Ovary (tissue), 9 donors: ENCODE measurements around the gene NAA11. TPM values are rescaled to one million over a fixed set of nuclear protein-coding genes. Genes with fewer than 3 reads are reported as not detected.

Experiments
- DNase-seq, 5 donors: peaks; one replicate each; pipeline ENCODE4 v3.0.0-alpha.2; 2019 to 2020
- H3K27ac ChIP-seq, 2 donors: fragments of 200-600 bp; one replicate each; pipeline versions ENCODE4 v1.5.1 to v1.8.0; 2019 to 2022
- H3K27me3 ChIP-seq: fragments of 200-600 bp; one replicate; pipeline ENCODE4 v1.8.0; 2022
- H3K36me3 ChIP-seq: fragments of 200-600 bp; sonication (generic); one replicate; pipeline ENCODE4 v1.5.1; 2019
- H3K4me1 ChIP-seq: one replicate; pipeline ENCODE4 v1.8.1; 2013; ENCODE audit warnings: mild to moderate bottlenecking, moderate library complexity; ENCODE audit not compliant: insufficient read depth
- H3K4me3 ChIP-seq: fragments of 200-600 bp; sonication (generic); one replicate; pipeline ENCODE4 v1.5.1; 2017
- H3K9me3 ChIP-seq, 2 donors: fragments of 200-600 bp in 1 of 2; sonication (generic) in 1 of 2; one replicate each; pipeline versions ENCODE4 v1.5.1 to v1.8.1; 2013 to 2019; ENCODE audit warnings: mild to moderate bottlenecking in 1 of 2, moderate library complexity in 1 of 2
- CTCF ChIP-seq, 3 donors: fragments of 450-650 bp in 2 of 3; fragments of 200-600 bp in 1 of 3; IDR thresholded peaks; one replicate each; pipeline versions ENCODE4 v1.5.1 to v1.8.0; 2016 to 2022; ENCODE audit warnings: antibody characterized with exemption in 3 of 3, mild to moderate bottlenecking in 1 of 3
- EP300 ChIP-seq: sonication (generic); formaldehyde crosslinking; IDR thresholded peaks from one replicate; pipeline ENCODE4 v1.6.1; 2017; ENCODE audit warnings: antibody characterized with exemption
- POLR2A ChIP-seq: fragments of 450-650 bp; IDR thresholded peaks from one replicate; pipeline ENCODE4 v1.6.1; 2017; ENCODE audit warnings: antibody characterized with exemption, mild to moderate bottlenecking, moderate library complexity
- WGBS, 3 donors: extraction: QIAGEN DNeasy Blood & Tissue Kit in 1 of 3; methylation state at CpG; one replicate each; pipeline versions ENCODE4 v1.1.5 to v1.1.7; 2013 to 2017; 5-methylcytosine and 5-hydroxymethylcytosine counted together
- intact Hi-C, 4 donors: fragments of 100-400 bp; cut with DNase I; formaldehyde crosslinking; loops; one replicate each; pipeline versions ENCODE4 v1.11.0 to v1.15.1; 2022 to 2023
- polyA plus RNA-seq, 2 donors: library from polyadenylated mRNA; stranded (reverse); fragments of 200-250 nt in 1 of 2; fragments of 350-450 nt in 1 of 2; fragmentation: Illumina TruSeq in 1 of 2; extraction: RNeasy Lipid Tissue Mini Kit (QIAGEN cat#74804) in 1 of 2; gene quantifications; one replicate each; pipeline ENCODE4 v1.2.3, GENCODE V29; 2013 to 2014
- total RNA-seq, 7 donors: library from RNA; depleted of rRNA in 2 of 7; stranded (reverse); fragments of >200 nt in 2 of 7; fragmentation: NEBNext Ultra II Directional in 3 of 7; extraction: Animal tissue kit (Norgen Biotek cat#: 25700) in 3 of 7; gene quantifications; one replicate each; pipeline versions ENCODE4 v1.1.0 to v1.2.4, GENCODE V29; 2016 to 2023
- donor health status: DM: no; HTN: no; CAD: no; lungs with moderate emphysema.
- donor health status: DM: no; HTN: no; CAD: no.
- donor health status: Bipolar disorder and iron deficiency.
- donor health status: DM: yes; HTN: yes; CAD: no.
- donor health status: DM: no; HTN: no; CAD: no.
- donor health status: DM: yes; HTN: yes; CAD: no.

Gene NAA11
- total and polyA plus RNA-seq, 9 donors: not detected

GRCh38 chr4:79297479-79297878 lies 28.4 kb downstream of the NAA11 start:
- H3K4me3 ChIP-seq: no peak overlapping the region
- intact Hi-C loops: no loop called here
- no peak for TF ChIP-seq EP300
- TF ChIP-seq CTCF (IDR thresholded peaks at IDR 0.05): no peak
- H3K27ac ChIP-seq: no peak overlapping the region
- DNase-seq: no peak
- H3K36me3 ChIP-seq: no peaks in the 10 kb centered on the region
- no peaks in the 10 kb centered on the region for H3K27me3 ChIP-seq
- no peaks in the 10 kb centered on the region for H3K4me1 ChIP-seq
- H3K9me3 ChIP-seq: no peaks in the 10 kb centered on the region
- 83 to 100% (median 87%) methylated on average over 4 of the region's 4 CpGs for WGBS, 3 donors

- Histone ChIP-seq H3K4me1 (no peaks in the 10 kb centered on the region), H3K4me3 (no peak overlapping the region), H3K27me3 (no peaks in the 10 kb centered on the region), H3K9me3 (no peaks in the 10 kb centered on the region), H3K27ac (no peak overlapping the region), H3K36me3 (no peaks in the 10 kb centered on the region)
- 87 to 94% (median 93%) methylated on average over 9 to 11 of the region's 11 CpGs for WGBS, 3 donors
- DNase-seq: no peak
- TF ChIP-seq CTCF (IDR thresholded peaks at IDR 0.05): no peak
- TF ChIP-seq EP300: no peak
- TF ChIP-seq POLR2A: no peak
- intact Hi-C loops: no loop called here
Measured at GRCh38 chr4:79296768-79297428, 29.0 kb downstream of the NAA11 start.

GRCh38 chr4:79295086-79295485 lies 30.8 kb downstream of the NAA11 start:
- no peak for DNase-seq
- H3K4me3 ChIP-seq: no peak overlapping the region
- H3K4me1 ChIP-seq: no peaks in the 10 kb centered on the region
- TF ChIP-seq EP300 (no peak), CTCF (IDR thresholded peaks at IDR 0.05) (no peak), POLR2A (no peak)
- no peaks in the 10 kb centered on the region for H3K9me3 ChIP-seq
- no peaks in the 10 kb centered on the region for H3K36me3 ChIP-seq
- no peak overlapping the region for H3K27ac ChIP-seq
- H3K27me3 ChIP-seq: no peaks in the 10 kb centered on the region
- intact Hi-C loops: no loop called here

DNA sequence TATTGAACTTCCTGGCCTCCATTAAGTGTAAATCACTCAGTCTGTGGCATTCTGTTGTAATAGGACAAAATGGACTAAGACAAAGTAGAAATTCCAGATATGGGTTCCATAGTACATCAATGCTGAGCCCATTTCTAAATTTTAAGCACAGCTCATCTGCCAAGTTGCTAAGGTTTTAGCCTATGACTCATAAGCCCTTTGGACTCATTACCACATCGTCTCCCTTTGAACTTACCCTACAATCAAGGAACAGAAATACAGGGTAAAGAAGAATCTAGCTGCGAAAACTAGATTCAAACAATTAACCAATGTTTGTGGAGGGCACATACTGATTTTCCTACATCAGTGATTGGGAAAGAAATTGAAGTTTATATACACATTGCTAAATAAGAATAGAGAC lies 31.8 kb downstream of the NAA11 start:
- no peaks in the 10 kb centered on the region for H3K4me1 ChIP-seq
- WGBS, 3 donors: 64 to 68% (median 66%) methylated on average over 2 of the region's 2 CpGs
- intact Hi-C loops: no loop called here
- no peak for DNase-seq
- H3K9me3 ChIP-seq: no peaks in the 10 kb centered on the region
- H3K36me3 ChIP-seq: no peaks in the 10 kb centered on the region
- no peak overlapping the region for H3K27ac ChIP-seq
- H3K4me3 ChIP-seq: no peak overlapping the region
- TF ChIP-seq CTCF (IDR thresholded peaks at IDR 0.05): no peak
- TF ChIP-seq POLR2A: no peak
- TF ChIP-seq EP300: no peak
- no peaks in the 10 kb centered on the region for H3K27me3 ChIP-seq
